ENCODE data around the gene PIH1D2.
"Not testable (repeated sequence)": the region's sequence is repeated elsewhere in the genome, so short reads cannot be mapped to it uniquely, and the experiment has no call there.

The PIH1D2 gene

DNA sequence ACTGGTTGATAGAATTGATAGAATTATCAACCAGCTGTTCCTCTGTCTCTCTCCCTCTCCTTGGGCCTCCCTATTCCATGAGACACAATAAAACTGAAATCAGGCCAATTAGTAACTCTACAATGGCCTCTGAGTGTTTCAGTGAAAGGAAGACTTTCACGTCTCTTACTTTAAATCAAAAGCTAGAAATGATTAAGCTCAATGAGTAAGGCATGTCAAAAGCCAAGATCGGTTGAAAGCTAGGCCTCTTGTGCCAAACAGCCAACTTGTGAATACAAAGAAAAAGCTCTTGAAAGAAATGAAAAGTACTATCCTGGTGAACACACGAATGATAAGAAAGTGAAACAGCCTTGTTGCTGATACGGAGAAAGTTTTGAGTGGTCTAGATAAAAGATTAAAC is 16.6 kb downstream of the PIH1D2 start:
- no peak for DNase-seq (ENCODE audit: low read depth in 4 of 4, low spot score in 1 of 4)

DNA sequence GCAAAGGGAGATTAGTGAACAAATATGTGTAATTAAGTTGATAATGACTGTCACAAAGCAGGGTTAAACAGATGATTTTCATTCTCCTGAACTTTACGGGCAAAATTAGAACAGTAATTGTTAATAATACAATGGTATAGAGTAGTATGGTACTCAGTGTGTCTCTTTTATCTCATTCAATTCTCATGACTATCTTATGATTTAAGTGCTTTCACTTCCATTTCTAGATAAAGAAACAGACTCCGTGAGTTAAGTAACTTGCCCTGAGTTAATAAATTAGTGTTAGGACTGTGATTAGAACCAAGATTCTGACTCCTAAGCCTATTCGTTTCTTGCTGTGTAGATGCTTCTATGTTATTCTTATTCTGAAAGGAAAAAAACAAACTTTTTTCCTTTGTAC is 22.0 kb downstream of the PIH1D2 start:
- no peak for DNase-seq (ENCODE audit: low read depth in 4 of 4, low spot score in 1 of 4)

DNA sequence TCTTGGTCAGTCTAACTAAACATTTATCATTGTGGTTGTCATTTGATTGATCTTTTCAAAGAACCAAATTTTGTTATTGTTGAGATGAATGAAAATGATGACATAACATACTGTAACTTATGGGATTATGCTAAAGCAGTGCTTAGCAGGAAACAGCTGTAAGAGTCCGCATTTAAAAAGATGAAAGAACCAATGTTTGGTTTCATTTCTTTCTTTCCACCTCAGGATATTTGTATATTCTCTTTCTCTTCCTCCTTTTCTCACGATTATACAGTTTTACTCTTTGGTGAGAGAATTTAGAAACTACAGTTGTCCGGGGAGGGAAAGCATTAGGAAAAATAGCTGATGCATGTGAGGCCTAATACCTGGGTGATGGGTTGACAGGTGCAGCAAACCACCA is 23.1 kb downstream of the PIH1D2 start:
- no peak for DNase-seq (ENCODE audit: low read depth in 4 of 4, low spot score in 1 of 4)

DNA sequence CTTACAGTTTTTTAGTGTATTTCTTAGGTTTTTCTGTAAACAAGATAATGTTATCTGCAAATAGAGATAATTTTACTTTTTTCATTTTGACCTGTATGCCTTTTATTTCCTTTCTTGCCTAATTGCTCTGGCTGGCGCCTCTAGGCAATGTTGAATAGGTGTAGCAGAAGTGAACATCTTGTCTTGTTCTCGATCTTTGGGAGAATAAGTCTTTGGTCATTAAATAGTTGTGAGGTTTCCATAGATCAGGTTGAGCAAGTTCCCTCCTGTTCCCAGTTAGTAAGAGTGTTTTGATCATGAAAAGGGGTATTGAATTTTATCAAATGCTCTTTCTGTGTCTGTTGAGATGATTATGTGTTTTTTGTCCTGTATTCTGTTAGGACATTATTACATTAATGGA is 24.0 kb downstream of the PIH1D2 start:
- no peak for DNase-seq (ENCODE audit: low read depth in 4 of 4, low spot score in 1 of 4)

GRCh38 chr11:112048256-112048655 is 25.6 kb downstream of the PIH1D2 start:
- DNase-seq (ENCODE audit: low read depth in 4 of 4, low spot score in 1 of 4) = not testable (repeated sequence)

DNA sequence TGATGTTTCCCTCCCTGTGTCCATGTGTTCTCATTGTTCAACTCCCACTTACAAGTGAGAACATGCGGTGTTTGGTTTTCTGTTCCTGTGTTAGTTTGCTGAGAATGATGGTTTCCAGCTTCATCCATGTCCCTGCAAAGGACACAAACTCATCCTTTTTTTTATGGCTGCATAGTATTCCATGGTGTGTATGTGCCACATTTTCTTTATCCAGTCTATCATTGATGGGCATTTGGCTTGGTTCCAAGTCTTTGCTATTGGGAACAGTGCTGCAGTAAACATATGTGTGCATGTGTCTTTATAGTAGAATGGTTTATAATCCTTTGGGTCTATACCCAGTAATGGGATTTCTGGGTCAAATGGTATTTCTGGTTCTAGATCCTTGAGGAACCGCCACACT is 27.2 kb downstream of the PIH1D2 start:
- not testable (repeated sequence) for DNase-seq (ENCODE audit: low read depth in 4 of 4, low spot score in 1 of 4)

DNA sequence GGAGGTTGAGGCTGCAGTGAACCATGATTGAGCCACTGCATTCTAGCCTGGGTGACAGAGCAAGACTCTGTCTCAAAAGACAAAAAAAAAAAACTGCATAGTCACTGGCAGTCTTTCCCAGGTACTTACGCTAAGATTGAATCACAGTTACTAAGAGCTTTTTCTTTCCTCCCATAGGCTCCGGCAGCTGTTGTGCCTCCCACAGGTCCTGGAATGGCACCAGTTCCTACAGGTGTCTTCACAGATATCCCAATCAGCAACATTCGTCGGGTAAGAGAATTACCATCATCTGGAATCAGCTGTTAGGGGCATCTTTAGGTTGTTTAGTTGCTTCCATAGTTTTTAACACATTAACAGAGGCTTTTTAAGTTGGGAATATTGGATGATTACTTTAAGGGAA is 28.9 kb downstream of the PIH1D2 start:
- DNase-seq (ENCODE audit: low read depth in 4 of 4, low spot score in 1 of 4) = no peak

DNA sequence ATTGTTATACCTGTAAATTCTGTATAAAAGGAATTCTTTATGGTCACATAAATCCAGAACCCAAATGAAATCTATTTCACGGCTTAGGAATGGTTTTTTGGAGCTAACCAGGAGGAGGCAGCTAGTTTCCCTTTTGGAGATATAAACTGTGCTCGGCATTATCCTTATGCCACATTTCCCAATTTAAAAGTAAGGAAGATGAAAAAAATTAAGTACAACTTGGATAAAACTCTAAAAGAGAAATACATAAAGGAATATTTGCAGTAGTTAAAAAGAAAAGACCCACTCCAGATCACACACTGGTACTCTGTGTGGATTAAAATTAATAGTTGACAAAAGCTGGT is 30.9 kb downstream of the PIH1D2 start:
- DNase-seq (ENCODE audit: low read depth in 4 of 4, low spot score in 1 of 4) = no peak

- DNase-seq (ENCODE audit: low read depth in 4 of 4, low spot score in 1 of 4) = no peak
These were observed 31.5 kb downstream of the PIH1D2 start for GRCh38 chr11:112042161-112042960.

GRCh38 chr11:112037527-112037926 is 36.3 kb downstream of the PIH1D2 start:
- DNase-seq (ENCODE audit: low read depth in 4 of 4, low spot score in 1 of 4) = no peak

- DNase-seq (ENCODE audit: low read depth in 4 of 4, low spot score in 1 of 4) = no peak
These were observed 39.9 kb downstream of the PIH1D2 start for GRCh38 chr11:112033902-112034301.

DNA sequence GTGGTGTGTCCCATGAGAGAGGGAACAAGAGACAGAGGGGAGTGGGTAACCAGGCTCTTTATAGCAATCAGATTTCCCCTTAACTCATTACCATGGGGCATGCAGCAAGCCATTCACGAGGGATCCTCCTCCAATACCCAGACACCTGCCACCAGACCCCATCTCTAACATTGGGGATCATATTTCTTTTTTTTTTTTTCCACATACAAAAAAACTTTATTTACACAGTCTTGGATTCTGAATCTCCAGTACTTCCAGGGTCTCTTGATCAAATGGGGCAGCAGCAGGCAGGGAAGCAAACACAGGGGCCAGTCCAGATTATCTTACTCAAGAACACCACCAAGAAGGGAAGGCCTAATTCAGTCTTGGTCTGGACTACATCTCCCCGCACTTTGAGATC is 44.4 kb downstream of the PIH1D2 start:
- no peak for DNase-seq (ENCODE audit: low read depth in 4 of 4, low spot score in 1 of 4)

DNA sequence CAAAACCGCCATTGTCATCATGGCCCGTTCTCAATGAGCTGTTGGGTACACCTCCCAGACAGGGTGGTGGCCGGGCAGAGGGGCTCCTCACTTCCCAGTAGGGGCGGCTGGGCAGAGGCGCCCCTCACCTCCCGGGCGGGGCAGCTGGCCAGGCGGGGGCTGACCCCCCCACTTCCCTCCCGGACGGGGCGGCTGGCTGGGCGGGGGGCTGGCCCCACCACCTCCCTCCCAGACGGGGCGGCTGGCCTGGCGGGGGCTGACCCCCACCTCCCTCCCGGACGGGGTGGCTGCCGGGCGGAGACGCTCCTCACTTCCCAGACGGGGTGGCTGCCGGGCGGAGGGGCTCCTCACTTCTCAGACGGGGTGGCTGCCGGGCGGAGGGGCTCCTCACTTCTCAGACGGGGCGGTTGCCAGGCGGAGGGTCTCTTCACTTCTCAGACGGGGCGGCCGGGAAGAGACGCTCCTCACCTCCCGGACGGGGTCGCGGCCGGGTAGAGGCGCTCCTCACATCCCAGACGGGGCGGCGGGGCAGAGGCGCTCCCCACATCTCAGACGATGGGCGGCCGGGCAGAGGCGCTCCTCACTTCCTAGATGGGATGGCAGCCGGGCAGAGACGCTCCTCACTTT is 46.9 kb downstream of the PIH1D2 start:
- not testable (repeated sequence) for DNase-seq (ENCODE audit: low read depth in 4 of 4, low spot score in 1 of 4)

DNA sequence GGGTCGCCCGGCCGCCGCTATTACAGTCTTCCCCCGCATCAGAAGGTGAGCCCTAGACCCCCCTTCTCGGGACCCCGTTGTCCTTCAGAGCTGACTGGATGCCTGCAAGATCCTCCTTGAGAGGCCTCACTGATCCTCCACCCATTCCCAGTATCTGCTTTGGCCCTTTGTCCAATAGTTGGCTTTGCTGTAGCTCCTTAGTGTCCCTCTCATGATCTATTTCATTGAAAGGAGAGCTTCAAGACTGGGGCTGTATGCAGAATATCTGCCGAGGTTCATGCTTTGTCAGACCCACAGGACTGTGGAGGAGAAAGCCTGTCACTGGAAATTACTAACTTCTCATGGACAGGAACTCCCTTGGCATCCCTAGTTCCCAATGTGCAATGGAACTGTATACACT is 48.1 kb downstream of the PIH1D2 start:
- DNase-seq (ENCODE audit: low read depth in 4 of 4, low spot score in 1 of 4) = no peak

DNA sequence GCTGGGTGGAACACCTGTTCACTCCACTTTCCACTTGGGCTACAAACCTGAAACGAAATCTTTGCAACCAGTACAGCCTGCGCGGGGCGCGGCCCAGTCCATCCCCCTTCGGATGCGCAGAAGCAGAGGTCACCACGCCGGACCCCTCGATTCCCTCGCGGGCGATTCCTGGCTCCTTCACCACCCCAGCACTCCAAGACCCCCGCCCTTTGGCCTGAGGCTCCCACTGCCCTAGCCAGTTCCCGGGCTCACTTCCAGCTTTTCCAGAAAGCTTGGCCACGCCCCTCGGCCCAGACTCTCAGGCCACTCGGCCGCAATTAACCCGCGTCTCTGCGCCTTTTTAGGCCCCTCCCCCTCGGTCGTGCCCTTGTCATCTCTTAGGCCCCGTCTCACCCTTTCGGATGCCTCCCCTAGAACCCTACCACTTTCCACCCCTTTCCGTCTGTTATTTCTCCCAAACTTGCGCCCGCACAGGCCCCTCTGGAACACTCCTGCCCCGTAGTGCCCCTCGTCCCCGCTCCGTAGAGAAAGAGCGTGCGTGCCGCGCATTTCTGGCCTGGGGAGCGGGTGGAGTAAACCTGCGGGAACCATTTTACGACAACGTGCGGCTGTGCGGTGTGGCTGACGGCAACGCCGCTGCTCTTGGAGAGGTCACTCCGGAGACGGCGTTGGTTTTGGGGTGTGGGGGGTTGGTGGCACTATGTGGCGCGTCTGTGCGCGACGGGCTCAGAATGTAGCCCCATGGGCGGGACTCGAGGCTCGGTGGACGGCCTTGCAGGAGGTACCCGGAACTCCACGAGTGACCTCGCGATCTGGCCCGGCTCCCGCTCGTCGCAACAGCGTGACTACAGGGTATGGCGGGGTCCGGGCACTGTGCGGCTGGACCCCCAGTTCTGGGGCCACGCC is 48.8 kb downstream of the PIH1D2 start, which contains the start of gene DLAT:
Gene DLAT (plus strand): TSS at position 636 of the 906 bp plus-strand sequence. CDS start 65 bp downstream, at position 701.
- DNase-seq (ENCODE audit: low read depth in 4 of 4, low spot score in 1 of 4) = peak; percentile 49 to 82 (median 69)

DNA sequence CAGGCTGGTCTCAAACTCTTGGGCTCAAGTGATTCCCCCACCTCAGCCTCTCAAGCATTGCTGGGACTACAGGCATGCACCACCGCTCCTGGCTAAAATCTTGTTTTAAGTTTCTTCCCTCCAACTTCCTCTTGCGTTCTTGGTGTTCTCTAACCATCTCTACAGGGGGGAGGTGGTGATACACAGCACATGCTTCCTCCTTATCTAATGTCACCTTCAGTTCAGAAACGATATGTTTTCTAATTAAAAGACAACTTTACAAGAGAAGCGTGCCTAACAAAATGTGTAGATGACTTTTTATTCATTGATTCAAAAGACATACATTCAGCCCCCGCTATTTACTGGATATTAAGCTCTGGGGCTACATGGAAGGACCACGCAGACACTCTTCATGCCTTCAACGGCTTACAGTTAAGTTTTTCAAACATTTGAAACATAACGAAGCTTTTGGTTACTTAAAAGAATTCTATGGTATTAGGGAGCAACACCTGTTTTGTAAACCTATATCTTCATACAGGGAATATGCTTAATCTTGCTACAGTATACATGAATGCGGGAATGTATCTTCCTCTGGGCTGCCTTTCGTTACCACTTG is 49.5 kb downstream of the PIH1D2 start:
- DNase-seq (ENCODE audit: low read depth in 4 of 4, low spot score in 1 of 4) = no peak

- no peak for DNase-seq (ENCODE audit: low read depth in 4 of 4, low spot score in 1 of 4)
These were observed 50.7 kb downstream of the PIH1D2 start for GRCh38 chr11:112023104-112023503.

DNA sequence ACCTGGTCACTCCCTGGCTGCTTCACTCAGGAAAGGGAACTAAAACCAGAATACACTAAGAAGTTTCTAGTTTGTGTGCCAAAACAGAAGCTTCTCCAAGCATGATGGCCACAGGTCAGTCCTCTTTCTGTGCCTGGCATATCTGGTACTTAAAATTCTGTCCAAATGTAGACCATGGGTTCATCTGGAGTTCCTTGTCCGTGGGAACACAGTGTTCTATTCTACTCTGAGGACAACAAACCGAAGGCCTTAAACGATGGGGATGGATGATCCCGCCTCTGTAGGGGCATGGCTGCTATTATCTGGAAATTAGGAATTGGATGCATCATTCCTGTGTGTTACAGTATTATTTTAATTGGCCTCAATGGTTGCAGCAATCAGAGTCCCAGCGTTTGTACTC is 54.8 kb downstream of the PIH1D2 start:
- no peak for DNase-seq (ENCODE audit: low read depth in 4 of 4, low spot score in 1 of 4)

All from stimulated activated CD4-positive, alpha-beta T cell treated with anti-CD3 and anti-CD28 coated beads, Interleukin-1b, Interleukin-23, amount 100 ng/mL, for 24 hours (primary cell).